ENCODE results near the gene EBF4.
"Not testable (repeated sequence)": the region's sequence is repeated elsewhere in the genome, so short reads cannot be mapped to it uniquely, and the experiment has no call there.

The EBF4 gene

GRCh38 chr20:2657674-2658073 lies 34.9 kb upstream of the EBF4 start:
- no peak overlapping the region for H3K27ac ChIP-seq (ENCODE audit: low read depth, low read length)
- H3K27me3 ChIP-seq (ENCODE audit: control insufficient read depth, insufficient read depth, low read length) = no peaks in the 10 kb centered on the region
- H3K4me3 ChIP-seq (ENCODE audit: low read length) = no peak overlapping the region
- H3K36me3 ChIP-seq (ENCODE audit: control insufficient read depth, insufficient read depth, low read length) = peaks cover 72% of the 10 kb centered on the region
- H3K9ac ChIP-seq (ENCODE audit: low read length) = no peak overlapping the region
- peaks cover 8% of the 10 kb centered on the region for H3K4me1 ChIP-seq (ENCODE audit: control insufficient read depth, insufficient read depth, low read length)

GRCh38 chr20:2658414-2659354 lies 33.9 kb upstream of the EBF4 start:
- H3K9ac ChIP-seq (ENCODE audit: low read length) = no peak overlapping the region
- no peaks in the 10 kb centered on the region for H3K27me3 ChIP-seq (ENCODE audit: control insufficient read depth, insufficient read depth, low read length)
- no peak overlapping the region for H3K27ac ChIP-seq (ENCODE audit: low read depth, low read length)
- peaks cover 69% of the 10 kb centered on the region for H3K36me3 ChIP-seq (ENCODE audit: control insufficient read depth, insufficient read depth, low read length)
- H3K4me3 ChIP-seq (ENCODE audit: low read length) = no peak overlapping the region
- peaks cover 7% of the 10 kb centered on the region for H3K4me1 ChIP-seq (ENCODE audit: control insufficient read depth, insufficient read depth, low read length)

GRCh38 chr20:2659547-2659946 lies 33.0 kb upstream of the EBF4 start:
- H3K9ac ChIP-seq (ENCODE audit: low read length) = no peak overlapping the region
- peaks cover 6% of the 10 kb centered on the region for H3K4me1 ChIP-seq (ENCODE audit: control insufficient read depth, insufficient read depth, low read length)
- no peak overlapping the region for H3K4me3 ChIP-seq (ENCODE audit: low read length)
- H3K36me3 ChIP-seq (ENCODE audit: control insufficient read depth, insufficient read depth, low read length) = peaks cover 62% of the 10 kb centered on the region
- H3K27me3 ChIP-seq (ENCODE audit: control insufficient read depth, insufficient read depth, low read length) = no peaks in the 10 kb centered on the region
- no peak overlapping the region for H3K27ac ChIP-seq (ENCODE audit: low read depth, low read length)

- peaks cover 7% of the 10 kb centered on the region for H3K4me1 ChIP-seq (ENCODE audit: control insufficient read depth, insufficient read depth, low read length)
- no peaks in the 10 kb centered on the region for H3K27me3 ChIP-seq (ENCODE audit: control insufficient read depth, insufficient read depth, low read length)
- H3K4me3 ChIP-seq (ENCODE audit: low read length) = peak overlapping the region; percentile 97
- peak overlapping the region; percentile 89 for H3K9ac ChIP-seq (ENCODE audit: low read length)
- H3K27ac ChIP-seq (ENCODE audit: low read depth, low read length) = peak overlapping the region; percentile 98
- peaks cover 28% of the 10 kb centered on the region for H3K36me3 ChIP-seq (ENCODE audit: control insufficient read depth, insufficient read depth, low read length)
Measured at GRCh38 chr20:2663364-2663886, 29.2 kb upstream of the EBF4 start.

- Histone ChIP-seq H3K27me3 (ENCODE audit: control insufficient read depth, insufficient read depth, low read length) (no peaks in the 10 kb centered on the region), H3K9ac (ENCODE audit: low read length) (peak within 1 kb of the TSS; percentile 89), H3K36me3 (ENCODE audit: control insufficient read depth, insufficient read depth, low read length) (peaks cover 21% of the 10 kb centered on the region), H3K27ac (ENCODE audit: low read depth, low read length) (peak within 1 kb of the TSS; percentile 98), H3K4me1 (ENCODE audit: control insufficient read depth, insufficient read depth, low read length) (peaks cover 7% of the 10 kb centered on the region), H3K4me3 (ENCODE audit: low read length) (peak within 1 kb of the TSS; percentile 97)
Measured at GRCh38 chr20:2663887-2664719, 28.5 kb upstream of the EBF4 start, which contains the start of gene IDH3B. Gene IDH3B (minus strand): TSS chr20:2664216. CDS start chr20:2664188, 28 bp downstream.

- Histone ChIP-seq H3K27me3 (ENCODE audit: control insufficient read depth, insufficient read depth, low read length) (no peaks in the 10 kb centered on the region), H3K9ac (ENCODE audit: low read length) (no peak overlapping the region)
Measured at GRCh38 chr20:2671977-2672376, 20.6 kb upstream of the EBF4 start.

GRCh38 chr20:2672446-2672845 lies 20.1 kb upstream of the EBF4 start:
- Histone ChIP-seq H3K9ac (ENCODE audit: low read length) (no peak overlapping the region), H3K27me3 (ENCODE audit: control insufficient read depth, insufficient read depth, low read length) (no peaks in the 10 kb centered on the region), H3K4me3 (ENCODE audit: low read length) (no peak overlapping the region), H3K27ac (ENCODE audit: low read depth, low read length) (no peak overlapping the region), H3K4me1 (ENCODE audit: control insufficient read depth, insufficient read depth, low read length) (no peaks in the 10 kb centered on the region), H3K36me3 (ENCODE audit: control insufficient read depth, insufficient read depth, low read length) (no peaks in the 10 kb centered on the region)

More at GRCh38 chr20:2671977-2672376, 20.6 kb upstream of the EBF4 start:
- H3K4me3 ChIP-seq (ENCODE audit: low read length) = no peak overlapping the region
- H3K27ac ChIP-seq (ENCODE audit: low read depth, low read length) = no peak overlapping the region
- no peaks in the 10 kb centered on the region for H3K4me1 ChIP-seq (ENCODE audit: control insufficient read depth, insufficient read depth, low read length)
- H3K36me3 ChIP-seq (ENCODE audit: control insufficient read depth, insufficient read depth, low read length) = no peaks in the 10 kb centered on the region

- H3K36me3 ChIP-seq (ENCODE audit: control insufficient read depth, insufficient read depth, low read length) = no peaks in the 10 kb centered on the region
- no peaks in the 10 kb centered on the region for H3K27me3 ChIP-seq (ENCODE audit: control insufficient read depth, insufficient read depth, low read length)
- H3K27ac ChIP-seq (ENCODE audit: low read depth, low read length) = no peak overlapping the region
- no peak overlapping the region for H3K4me3 ChIP-seq (ENCODE audit: low read length)
- H3K9ac ChIP-seq (ENCODE audit: low read length) = no peak overlapping the region
- no peaks in the 10 kb centered on the region for H3K4me1 ChIP-seq (ENCODE audit: control insufficient read depth, insufficient read depth, low read length)
Measured at GRCh38 chr20:2673453-2673852, 19.1 kb upstream of the EBF4 start.

- H3K9ac ChIP-seq (ENCODE audit: low read length) = no peak overlapping the region
- no peak overlapping the region for H3K4me3 ChIP-seq (ENCODE audit: low read length)
- no peaks in the 10 kb centered on the region for H3K36me3 ChIP-seq (ENCODE audit: control insufficient read depth, insufficient read depth, low read length)
- H3K27ac ChIP-seq (ENCODE audit: low read depth, low read length) = no peak overlapping the region
- no peaks in the 10 kb centered on the region for H3K4me1 ChIP-seq (ENCODE audit: control insufficient read depth, insufficient read depth, low read length)
- H3K27me3 ChIP-seq (ENCODE audit: control insufficient read depth, insufficient read depth, low read length) = peaks cover 2% of the 10 kb centered on the region
Measured at GRCh38 chr20:2680046-2680445, 12.5 kb upstream of the EBF4 start.

- not testable (repeated sequence) for H3K4me3 ChIP-seq (ENCODE audit: low read length); H3K9ac ChIP-seq (ENCODE audit: low read length); H3K27me3 ChIP-seq (ENCODE audit: control insufficient read depth, insufficient read depth, low read length); H3K4me1 ChIP-seq (ENCODE audit: control insufficient read depth, insufficient read depth, low read length); H3K36me3 ChIP-seq (ENCODE audit: control insufficient read depth, insufficient read depth, low read length); H3K27ac ChIP-seq (ENCODE audit: low read depth, low read length)
Measured at GRCh38 chr20:2682040-2682439, 10.5 kb upstream of the EBF4 start.

GRCh38 chr20:2684817-2685216 lies 7.8 kb upstream of the EBF4 start:
- H3K4me3 ChIP-seq (ENCODE audit: low read length); H3K27me3 ChIP-seq (ENCODE audit: control insufficient read depth, insufficient read depth, low read length); H3K36me3 ChIP-seq (ENCODE audit: control insufficient read depth, insufficient read depth, low read length); H3K27ac ChIP-seq (ENCODE audit: low read depth, low read length); H3K9ac ChIP-seq (ENCODE audit: low read length); H3K4me1 ChIP-seq (ENCODE audit: control insufficient read depth, insufficient read depth, low read length): not testable (repeated sequence)

GRCh38 chr20:2687514-2687913 lies 5.1 kb upstream of the EBF4 start:
- Histone ChIP-seq H3K27ac (ENCODE audit: low read depth, low read length) (no peak overlapping the region), H3K27me3 (ENCODE audit: control insufficient read depth, insufficient read depth, low read length) (peaks cover 6% of the 10 kb centered on the region), H3K9ac (ENCODE audit: low read length) (no peak overlapping the region)

More at GRCh38 chr20:2687514-2687913, 5.1 kb upstream of the EBF4 start:
- no peaks in the 10 kb centered on the region for H3K36me3 ChIP-seq (ENCODE audit: control insufficient read depth, insufficient read depth, low read length)
- no peaks in the 10 kb centered on the region for H3K4me1 ChIP-seq (ENCODE audit: control insufficient read depth, insufficient read depth, low read length)
- no peak overlapping the region for H3K4me3 ChIP-seq (ENCODE audit: low read length)
